CD14-positive monocyte (primary cell): ENCODE results near the gene RANGRF. TPM values are rescaled to one million over a fixed set of nuclear protein-coding genes. Genes with fewer than 3 reads are reported as not detected.
A peak's percentile ranks its signal among the peaks of the same experiment; 100 is the strongest.

Source experiments
- DNase-seq, 3 donors: peaks; one replicate each; pipeline ENCODE4 v3.0.0-alpha.2; 2011 to 2022
- H2AFZ ChIP-seq: 2 replicates; pipeline ENCODE4 v1.6.0; 2012; ENCODE audit warnings: mild to moderate bottlenecking, low read depth, low read length, inconsistent platforms; ENCODE audit not compliant: insufficient read depth, poor library complexity, severe bottlenecking
- H3K27ac ChIP-seq, 2 donors: 1 replicate in 1 of 2; 2 replicates in 1 of 2; pipeline ENCODE4 v1.5.1; 2012 to 2013; ENCODE audit warnings: low read length in 2 of 2, control low read depth in 1 of 2, inconsistent platforms in 1 of 2, low read depth in 1 of 2, mild to moderate bottlenecking in 1 of 2
- H3K27me3 ChIP-seq, 2 donors: one replicate each; pipeline versions ENCODE4 v1.6.0 to v1.6.1; 2011 to 2013; ENCODE audit warnings: low read length in 2 of 2; ENCODE audit not compliant: control insufficient read depth in 2 of 2, insufficient read depth in 2 of 2
- H3K36me3 ChIP-seq, 2 donors: replicated peaks in 1 of 2; 1 replicate in 1 of 2; 2 replicates in 1 of 2; pipeline versions ENCODE4 v1.5.1 to v1.6.1; 2012 to 2013; ENCODE audit warnings: low read length in 2 of 2, control low read depth in 1 of 2, inconsistent platforms in 1 of 2, mild to moderate bottlenecking in 1 of 2; ENCODE audit not compliant: insufficient read depth in 2 of 2, control insufficient read depth in 1 of 2
- H3K4me1 ChIP-seq, 2 donors: 1 replicate in 1 of 2; 2 replicates in 1 of 2; pipeline versions ENCODE4 v1.5.1 to v1.6.1; 2012 to 2013; ENCODE audit warnings: low read length in 2 of 2, control low read depth in 1 of 2, inconsistent platforms in 1 of 2, mild to moderate bottlenecking in 1 of 2, moderate library complexity in 1 of 2; ENCODE audit not compliant: insufficient read depth in 2 of 2, control insufficient read depth in 1 of 2
- H3K4me2 ChIP-seq: replicated peaks from 2 replicates; pipeline ENCODE3; 2012; ENCODE audit warnings: low read length, moderate library complexity, mild to moderate bottlenecking; ENCODE audit not compliant: poor library complexity, severe bottlenecking; ENCODE audit errors: extremely low read depth
- H3K4me3 ChIP-seq, 3 experiments: fragments of 200-600 bp in 1 of 3; sonication (generic) in 1 of 3; replicated peaks in 1 of 3; 1 replicate in 2 of 3; 2 replicates in 1 of 3; pipeline ENCODE4 v1.5.1; 2011 to 2013; ENCODE audit warnings: low read length in 3 of 3, mild to moderate bottlenecking in 3 of 3, control low read depth in 2 of 3, low read depth in 2 of 3, inconsistent platforms in 1 of 3, moderate library complexity in 1 of 3
- H3K79me2 ChIP-seq: 2 replicates; pipeline ENCODE4 v1.6.0; 2012; ENCODE audit warnings: mild to moderate bottlenecking, control low read depth, inconsistent platforms, low read length, moderate library complexity; ENCODE audit not compliant: insufficient read depth
- H3K9ac ChIP-seq: 2 replicates; pipeline ENCODE4 v1.6.0; 2017; ENCODE audit warnings: low read length, mild to moderate bottlenecking; ENCODE audit not compliant: insufficient read depth, poor library complexity, severe bottlenecking
- H3K9me3 ChIP-seq, 2 donors: replicated peaks in 1 of 2; 1 replicate in 1 of 2; 2 replicates in 1 of 2; pipeline versions ENCODE4 v1.5.1 to v1.6.1; 2012 to 2013; ENCODE audit warnings: low read length in 2 of 2, control low read depth in 1 of 2; ENCODE audit not compliant: control insufficient read depth in 1 of 2, insufficient read depth in 1 of 2
- H4K20me1 ChIP-seq: 2 replicates; pipeline ENCODE4 v1.6.0; 2012; ENCODE audit warnings: mild to moderate bottlenecking, low read length, control low read depth, moderate library complexity; ENCODE audit not compliant: insufficient read depth
- H3K27ac Mint-ChIP-seq, 7 donors: one replicate each; pipeline ENCODE4 v1.8.0; 2020; ENCODE audit warnings: mild to moderate bottlenecking in 7 of 7, mixed read lengths in 7 of 7, moderate library complexity in 6 of 7, inconsistent platforms in 2 of 7
- H3K27me3 Mint-ChIP-seq, 3 donors: one replicate each; pipeline ENCODE4 v1.8.0; 2021 to 2022; ENCODE audit warnings: low read depth in 3 of 3, mild to moderate bottlenecking in 3 of 3, mixed read lengths in 3 of 3, moderate library complexity in 3 of 3, inconsistent platforms in 1 of 3
- H3K36me3 Mint-ChIP-seq, 2 donors: one replicate each; pipeline ENCODE4 v1.8.0; 2020; ENCODE audit warnings: mixed read lengths in 2 of 2, inconsistent platforms in 1 of 2, mild to moderate bottlenecking in 1 of 2
- H3K4me1 Mint-ChIP-seq: one replicate; pipeline ENCODE4 v1.8.0; 2020; ENCODE audit warnings: mild to moderate bottlenecking, mixed read lengths
- H3K4me3 Mint-ChIP-seq, 2 donors: one replicate each; pipeline ENCODE4 v1.8.0; 2020; ENCODE audit warnings: mild to moderate bottlenecking in 2 of 2, mixed read lengths in 2 of 2, moderate library complexity in 1 of 2
- H3K9me3 Mint-ChIP-seq, 7 donors: one replicate each; pipeline ENCODE4 v1.8.0; 2020 to 2022; ENCODE audit warnings: mixed read lengths in 7 of 7, mild to moderate bottlenecking in 6 of 7, moderate library complexity in 6 of 7, inconsistent platforms in 2 of 7
- CTCF ChIP-seq: fragments of 200-600 bp; IDR thresholded peaks from one replicate; pipeline ENCODE4 v1.8.0; 2022; ENCODE audit warnings: antibody characterized with exemption, mild to moderate bottlenecking
- WGBS: methylation state at CpG from one replicate; pipeline ENCODE4 v1.1.5; 2013; ENCODE audit warnings: missing lambda C conversion rate; ENCODE audit not compliant: insufficient coverage; 5-methylcytosine and 5-hydroxymethylcytosine counted together
- intact Hi-C, 2 donors: fragments of 100-400 bp; cut with micrococcal nuclease; formaldehyde crosslinking; loops; one replicate each; pipeline versions ENCODE4 v1.15.0 to v1.15.1; 2023
- polyA plus RNA-seq, 3 donors: library from polyadenylated mRNA; depleted of rRNA in 1 of 3; unstranded in 2 of 3; stranded (reverse) in 1 of 3; fragments of 300-500 nt in 2 of 3; fragments of >200 nt in 1 of 3; fragmentation: Illumina TruSeq in 2 of 3; gene quantifications; 1 replicate in 2 of 3; 2 replicates in 1 of 3; pipeline ENCODE4 v1.2.3, GENCODE V29; 2012 to 2021

Gene RANGRF
- polyA plus RNA-seq, 3 donors = 27.3 to 34.3 (median 31.7) TPM

- WGBS = 100% methylated on average over 1 of the region's 5 CpGs
- no peak overlapping the region for H3K9ac ChIP-seq
These were observed 35.7 kb downstream of the RANGRF start for GRCh38 chr17:8324132-8324531.

GRCh38 chr17:8324923-8325322 is 36.5 kb downstream of the RANGRF start:
- DNase-seq = peak; percentile 6 to 30 (median 7)
- Histone ChIP-seq H3K36me3 (no peaks in the 10 kb centered on the region), H3K27ac (no peak overlapping the region), H3K9me3 (no peaks in the 10 kb centered on the region), H3K4me3 (no peak overlapping the region), H2AFZ (no peak overlapping the region), H4K20me1 (no peaks in the 10 kb centered on the region), H3K4me2 (no peak overlapping the region), H3K4me1 (peaks cover 16 to 19% of the 10 kb centered on the region in 2 donors), H3K9ac (no peak overlapping the region), H3K79me2 (no peaks in the 10 kb centered on the region), H3K27me3 (peaks cover 3 to 34% of the 10 kb centered on the region in 2 donors)
- 94% methylated on average over 2 of the region's 5 CpGs for WGBS
- Mint-ChIP-seq H3K4me3 (peak overlapping the region in 1 of 2 donors; percentile 46), H3K27me3 (peaks cover 42 to 48% (median 45%) of the 10 kb centered on the region in 3 donors), H3K27ac (no peak overlapping the region), H3K9me3 (peaks cover 0 to 9% (median 3%) of the 10 kb centered on the region in 7 donors), H3K4me1 (peaks cover 27% of the 10 kb centered on the region), H3K36me3 (no peaks in the 10 kb centered on the region)
- TF ChIP-seq CTCF = no peak
- intact Hi-C loops = no loop called here

More at GRCh38 chr17:8324132-8324531, 35.7 kb downstream of the RANGRF start:
- no peak overlapping the region for H3K27ac ChIP-seq
- H3K4me2 ChIP-seq = no peak overlapping the region
- no peak for TF ChIP-seq CTCF
- Mint-ChIP-seq H3K27me3 (peaks cover 42 to 48% (median 45%) of the 10 kb centered on the region in 3 donors), H3K27ac (no peak overlapping the region), H3K4me1 (peaks cover 27% of the 10 kb centered on the region), H3K36me3 (no peaks in the 10 kb centered on the region), H3K9me3 (peaks cover 0 to 9% (median 3%) of the 10 kb centered on the region in 7 donors), H3K4me3 (no peak overlapping the region)
- no peaks in the 10 kb centered on the region for H3K79me2 ChIP-seq
- H3K4me3 ChIP-seq = no peak overlapping the region
- H3K27me3 ChIP-seq = peaks cover 3 to 34% of the 10 kb centered on the region in 2 donors
- H2AFZ ChIP-seq = no peak overlapping the region
- intact Hi-C loops = no loop called here
- no peaks in the 10 kb centered on the region for H3K36me3 ChIP-seq
- H3K4me1 ChIP-seq = peaks cover 16 to 19% of the 10 kb centered on the region in 2 donors
- DNase-seq = no peak
- H4K20me1 ChIP-seq = no peaks in the 10 kb centered on the region
- H3K9me3 ChIP-seq = no peaks in the 10 kb centered on the region
